T-helper 22 cell (primary cell): ENCODE results near the gene ALDH3B1.

Source experiments
- DNase-seq: peaks from one replicate; pipeline ENCODE4 v3.0.0-alpha.2; 2020; ENCODE audit warnings: low read depth

The ALDH3B1 gene

DNA sequence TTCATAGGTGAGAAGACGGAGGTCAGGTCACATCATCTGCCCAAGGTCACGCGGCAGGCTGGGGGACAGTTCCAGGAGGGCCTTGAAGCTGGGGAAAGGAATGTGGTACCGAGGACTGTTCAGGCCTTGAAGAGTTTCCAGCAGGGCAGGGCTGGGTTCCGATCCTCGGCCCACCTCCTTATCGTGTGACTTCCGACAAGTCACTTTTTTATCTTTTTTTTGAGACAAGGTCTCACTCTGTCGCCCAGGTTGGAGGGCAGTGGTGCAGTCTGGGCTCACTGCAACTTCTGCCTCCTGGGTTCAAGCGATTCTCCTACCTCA lies 21.0 kb downstream of the ALDH3B1 start:
- no peak for DNase-seq

DNA sequence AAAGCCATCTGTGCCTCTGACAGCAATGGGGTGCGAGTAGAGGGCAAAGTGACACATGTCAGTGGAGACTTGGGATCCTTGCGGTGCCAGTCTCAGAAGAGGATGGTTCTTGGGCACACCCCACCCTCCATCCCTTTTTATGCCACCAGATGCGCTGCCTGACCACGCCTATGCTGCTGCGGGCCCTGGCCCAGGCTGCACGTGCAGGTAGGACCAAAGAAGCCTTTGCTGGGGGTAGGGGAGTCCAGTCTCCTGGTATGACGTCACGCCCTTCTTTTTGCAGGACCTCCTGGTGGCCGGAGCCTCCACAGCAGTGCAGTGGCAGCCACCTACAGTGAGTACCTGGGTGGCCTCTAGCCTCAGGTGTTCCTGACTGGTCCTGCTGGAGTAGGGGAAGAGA lies 21.9 kb downstream of the ALDH3B1 start:
- DNase-seq: no peak

DNA sequence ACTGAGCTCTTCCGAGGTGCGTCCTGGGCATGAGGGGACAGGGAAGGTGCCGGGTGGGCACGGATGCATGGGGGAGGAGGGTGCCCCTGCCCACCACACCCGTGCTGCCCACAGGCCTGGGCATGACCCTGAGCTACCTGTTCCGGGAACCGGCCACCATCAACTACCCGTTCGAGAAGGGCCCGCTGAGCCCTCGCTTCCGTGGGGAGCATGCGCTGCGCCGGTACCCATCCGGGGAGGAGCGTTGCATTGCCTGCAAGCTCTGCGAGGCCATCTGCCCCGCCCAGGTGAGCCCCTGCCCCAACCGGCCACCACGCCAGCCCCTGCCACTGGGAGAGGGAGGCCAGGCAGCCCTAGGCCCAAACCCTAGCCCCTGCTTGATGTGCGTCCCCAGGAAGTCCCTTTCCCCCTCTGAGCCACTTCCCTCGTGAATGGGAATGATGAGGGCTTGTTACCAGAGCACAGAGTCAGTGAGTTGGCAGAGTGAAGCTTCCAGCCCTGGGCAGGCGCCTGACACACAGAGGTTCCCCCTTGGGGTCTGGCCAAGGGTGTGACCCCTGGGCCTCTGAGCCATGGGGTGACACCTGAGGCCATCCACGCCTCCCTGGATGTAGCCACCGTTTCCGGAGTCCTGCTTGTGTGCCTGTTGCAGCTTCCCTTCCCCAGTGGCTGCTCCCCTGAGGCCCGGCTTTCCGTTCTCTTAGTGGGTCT lies 23.0 kb downstream of the ALDH3B1 start:
- DNase-seq: no peak

DNA sequence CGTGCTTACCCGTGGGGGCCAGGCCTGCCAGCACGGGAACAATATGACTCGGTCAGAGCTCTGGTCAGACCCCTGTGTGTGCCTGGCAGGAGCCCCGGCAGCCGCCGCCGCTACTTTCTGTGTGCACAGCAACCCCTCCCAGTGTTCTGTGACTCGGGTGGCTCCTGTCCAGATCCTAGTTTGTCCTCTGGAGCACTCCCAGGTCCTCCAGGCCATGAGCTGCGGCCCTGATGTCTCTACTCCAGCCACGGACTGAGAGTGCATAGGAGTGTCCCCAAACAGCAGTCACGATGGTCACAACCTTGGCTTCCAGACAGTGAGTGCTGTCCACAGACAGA lies 23.6 kb downstream of the ALDH3B1 start:
- DNase-seq: no peak

DNA sequence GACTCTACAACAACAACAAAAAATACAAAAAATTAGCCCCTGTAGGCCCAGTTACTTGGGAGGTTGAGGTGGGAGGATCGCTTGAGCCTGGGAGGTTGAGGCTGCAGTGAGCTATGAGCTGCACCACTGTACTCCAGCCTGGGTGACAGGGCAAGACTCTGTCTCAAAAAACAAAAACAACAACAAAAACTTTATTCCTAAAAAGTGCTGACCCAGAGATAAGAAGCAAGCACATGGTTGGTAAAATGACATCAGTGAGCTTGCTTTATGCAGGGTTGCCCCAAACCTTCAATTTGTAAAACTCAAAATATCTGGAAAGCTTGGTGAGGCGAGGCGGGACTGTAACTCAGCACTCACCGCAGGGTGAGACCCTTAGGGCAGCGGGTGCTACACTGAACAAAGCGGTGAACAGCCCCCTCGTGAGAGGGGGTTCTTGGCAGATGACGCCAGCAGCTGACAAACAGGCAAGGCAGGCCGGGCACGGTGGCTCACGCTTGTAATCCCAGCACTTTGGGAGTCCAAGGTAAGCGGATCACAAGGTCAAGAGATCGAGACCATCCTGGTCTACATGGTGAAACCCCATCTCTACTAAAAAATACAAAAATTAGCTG lies 25.2 kb downstream of the ALDH3B1 start:
- no peak for DNase-seq

DNA sequence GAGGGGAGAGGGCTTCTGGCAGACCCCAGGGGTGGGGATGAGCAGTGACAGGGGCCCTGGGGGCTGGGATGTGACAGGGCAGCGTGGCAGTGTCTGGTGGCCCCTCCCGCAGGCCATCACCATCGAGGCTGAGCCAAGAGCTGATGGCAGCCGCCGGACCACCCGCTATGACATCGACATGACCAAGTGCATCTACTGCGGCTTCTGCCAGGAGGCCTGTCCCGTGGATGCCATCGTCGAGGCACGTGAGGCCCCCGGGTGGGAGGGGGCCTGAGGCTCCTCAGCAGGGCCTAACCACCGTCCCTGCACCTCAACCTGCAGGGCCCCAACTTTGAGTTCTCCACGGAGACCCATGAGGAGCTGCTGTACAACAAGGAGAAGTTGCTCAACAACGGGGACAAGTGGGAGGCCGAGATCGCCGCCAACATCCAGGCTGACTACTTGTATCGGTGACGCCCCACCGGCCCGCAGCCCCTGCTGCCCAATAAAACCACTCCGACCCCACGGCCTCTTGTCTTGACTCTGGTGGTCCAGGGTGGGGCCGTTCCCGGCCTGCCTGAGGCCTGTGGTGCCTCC lies 26.1 kb downstream of the ALDH3B1 start:
- DNase-seq: no peak

DNA sequence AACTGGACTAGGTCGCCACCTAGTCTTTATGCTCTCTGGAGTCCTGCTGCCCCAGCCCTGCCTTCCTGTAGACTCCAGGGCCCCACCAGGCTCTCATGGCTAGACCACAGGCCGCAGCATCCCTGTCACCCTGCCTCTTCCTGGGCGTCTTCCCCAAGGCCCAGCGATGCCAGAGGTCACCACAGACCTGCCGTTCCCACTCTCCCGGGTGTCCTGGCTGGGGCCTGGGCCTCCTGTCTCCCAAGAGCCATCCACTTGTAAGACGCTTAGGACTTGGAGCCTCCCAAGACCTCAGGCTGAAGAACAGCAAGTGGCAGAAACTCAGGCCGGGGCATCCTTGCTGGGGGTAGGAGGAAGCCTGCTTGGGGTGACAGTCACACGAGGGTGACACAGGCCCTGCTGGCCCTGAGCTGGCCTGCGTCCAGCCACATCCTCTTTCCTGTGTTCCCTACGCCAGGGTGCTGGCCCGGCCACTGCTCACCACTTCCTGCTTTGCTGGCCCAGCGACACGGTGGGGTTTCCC lies 26.7 kb downstream of the ALDH3B1 start:
- no peak for DNase-seq

DNA sequence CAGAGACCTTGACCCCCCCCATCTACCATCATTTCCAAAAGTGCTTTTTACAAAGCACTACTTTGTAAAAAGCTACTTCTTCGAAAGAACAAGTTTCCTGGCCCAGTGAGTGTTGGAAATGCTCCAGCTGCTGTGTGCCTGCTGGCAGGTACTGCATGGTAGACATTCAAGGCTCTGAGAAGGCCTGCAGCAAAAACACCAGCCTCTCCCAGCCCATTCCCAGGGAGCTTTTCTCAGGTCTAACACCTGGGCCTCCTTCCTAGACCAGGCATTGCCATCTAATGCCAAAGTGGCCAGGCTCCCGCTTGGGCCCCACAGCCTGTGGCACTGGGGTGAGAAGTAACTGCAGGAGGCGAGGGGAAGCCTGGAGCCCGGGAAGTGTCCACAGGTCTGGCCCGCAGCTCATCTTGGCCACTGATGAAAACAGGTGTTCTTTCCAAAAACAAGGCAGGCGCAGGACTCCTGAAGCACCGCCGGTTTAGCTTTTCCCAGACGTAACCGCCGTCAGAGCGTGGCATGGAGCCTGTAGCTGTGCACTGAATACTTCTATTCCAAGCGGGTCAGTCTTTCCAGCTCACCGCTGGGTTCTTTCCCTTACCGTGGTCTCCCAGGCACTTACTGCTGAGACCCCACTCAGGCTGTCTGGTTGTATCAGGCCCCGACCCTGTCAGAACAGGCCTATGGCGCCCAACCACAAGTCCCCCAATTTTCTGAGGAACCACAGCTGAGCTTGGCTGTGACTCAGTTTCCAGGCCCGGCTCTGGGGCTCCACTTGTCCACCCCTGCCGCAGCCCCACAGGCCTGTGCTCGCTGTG lies 27.5 kb downstream of the ALDH3B1 start:
- no peak for DNase-seq

DNA sequence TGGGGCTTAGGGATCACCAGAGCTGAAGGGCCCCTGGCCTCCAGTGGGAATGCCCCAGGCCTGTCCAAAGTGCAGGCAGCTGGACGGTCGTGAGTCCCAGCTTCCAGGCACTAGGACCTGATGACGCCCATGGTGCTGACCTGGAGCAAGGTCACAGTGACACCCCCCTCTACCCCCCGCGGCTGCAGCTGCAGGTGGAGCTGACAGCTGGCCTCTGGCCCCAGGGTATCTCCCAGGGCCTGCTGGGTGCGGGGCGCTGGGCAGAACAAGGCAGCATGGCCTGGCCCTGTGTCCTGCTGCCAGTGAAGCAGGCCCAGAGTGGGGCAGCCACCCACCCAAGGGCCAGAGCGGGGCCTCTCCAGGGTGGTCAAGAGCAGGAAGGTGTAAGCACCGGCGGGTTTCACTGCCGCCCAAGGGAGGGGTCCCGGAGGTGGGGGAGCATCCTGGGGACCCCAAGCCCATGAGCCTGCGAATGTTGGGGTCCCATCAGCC lies 28.1 kb downstream of the ALDH3B1 start:
- no peak for DNase-seq

DNA sequence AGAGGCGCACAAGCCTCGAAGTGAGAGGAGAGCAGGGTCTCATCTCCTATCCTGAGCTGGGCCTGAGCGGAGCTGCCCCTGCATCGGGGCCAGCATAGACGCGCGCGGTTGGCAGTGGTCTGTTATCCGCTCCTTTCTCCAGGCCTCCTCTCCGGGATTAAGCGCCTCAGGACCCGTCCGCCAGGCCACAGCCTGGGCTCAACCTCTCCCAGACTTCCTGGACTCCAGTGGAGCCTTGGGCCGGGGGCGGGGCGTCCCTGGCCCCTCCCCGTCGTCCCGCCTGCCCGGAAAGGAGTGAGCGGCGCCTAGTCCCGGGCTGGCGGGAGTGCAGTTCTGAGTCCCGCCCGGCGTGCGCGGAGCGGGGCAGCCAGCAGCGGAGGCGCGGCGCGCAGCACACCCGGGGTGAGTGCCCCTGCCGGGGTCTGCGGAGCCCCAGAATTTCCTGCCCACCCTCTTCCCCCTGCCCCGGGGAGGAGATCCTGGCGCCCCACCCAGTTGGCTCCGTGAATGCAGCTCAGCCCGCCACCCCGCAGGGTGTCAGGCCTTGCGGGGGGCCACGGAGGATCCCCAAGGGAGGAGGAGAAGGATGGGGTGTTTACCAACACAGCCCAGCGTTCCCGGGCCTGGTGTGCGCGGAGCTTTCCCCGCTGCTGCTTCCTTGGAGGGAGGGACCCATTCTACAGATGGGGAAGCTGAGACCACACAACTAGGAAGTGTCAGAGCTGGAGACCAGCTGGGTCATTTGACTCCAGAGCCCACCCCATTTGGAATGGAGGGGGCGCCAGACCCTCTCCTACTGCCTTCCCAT lies 28.8 kb downstream of the ALDH3B1 start, which contains the start of gene TCIRG1:
TSS of gene TCIRG1 (plus strand) at position 308 of the 808 bp plus-strand sequence. CDS start 2,247 bp downstream, outside the sequence.
- peak; percentile 35 for DNase-seq

DNA sequence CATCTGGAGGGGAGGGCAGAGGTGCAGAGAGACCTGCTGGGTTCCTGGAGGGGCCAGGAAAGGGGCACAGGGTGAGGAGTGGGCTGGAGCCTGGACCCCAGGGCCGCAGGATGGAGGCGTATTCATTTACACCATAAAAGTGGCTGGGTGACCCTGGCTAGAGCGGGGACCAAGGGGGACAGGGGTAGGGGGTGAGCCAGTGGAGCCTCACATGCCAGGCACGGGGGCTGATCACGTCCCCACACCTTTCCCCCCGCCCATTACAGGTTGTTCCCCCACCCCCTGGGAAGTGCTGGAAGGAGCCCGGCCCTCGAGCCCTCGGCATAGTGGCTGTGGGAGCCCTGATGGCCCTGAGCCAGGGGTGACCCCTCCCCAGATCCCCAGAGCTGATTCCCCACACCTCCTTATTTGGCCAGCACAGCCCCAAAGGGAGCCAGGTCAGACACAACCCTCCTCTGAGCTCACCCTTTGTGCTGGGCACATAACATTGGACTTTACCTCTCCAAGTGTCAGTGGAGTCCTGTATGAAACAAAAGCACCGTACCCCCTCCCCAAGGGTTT lies 29.5 kb downstream of the ALDH3B1 start:
- DNase-seq: no peak

DNA sequence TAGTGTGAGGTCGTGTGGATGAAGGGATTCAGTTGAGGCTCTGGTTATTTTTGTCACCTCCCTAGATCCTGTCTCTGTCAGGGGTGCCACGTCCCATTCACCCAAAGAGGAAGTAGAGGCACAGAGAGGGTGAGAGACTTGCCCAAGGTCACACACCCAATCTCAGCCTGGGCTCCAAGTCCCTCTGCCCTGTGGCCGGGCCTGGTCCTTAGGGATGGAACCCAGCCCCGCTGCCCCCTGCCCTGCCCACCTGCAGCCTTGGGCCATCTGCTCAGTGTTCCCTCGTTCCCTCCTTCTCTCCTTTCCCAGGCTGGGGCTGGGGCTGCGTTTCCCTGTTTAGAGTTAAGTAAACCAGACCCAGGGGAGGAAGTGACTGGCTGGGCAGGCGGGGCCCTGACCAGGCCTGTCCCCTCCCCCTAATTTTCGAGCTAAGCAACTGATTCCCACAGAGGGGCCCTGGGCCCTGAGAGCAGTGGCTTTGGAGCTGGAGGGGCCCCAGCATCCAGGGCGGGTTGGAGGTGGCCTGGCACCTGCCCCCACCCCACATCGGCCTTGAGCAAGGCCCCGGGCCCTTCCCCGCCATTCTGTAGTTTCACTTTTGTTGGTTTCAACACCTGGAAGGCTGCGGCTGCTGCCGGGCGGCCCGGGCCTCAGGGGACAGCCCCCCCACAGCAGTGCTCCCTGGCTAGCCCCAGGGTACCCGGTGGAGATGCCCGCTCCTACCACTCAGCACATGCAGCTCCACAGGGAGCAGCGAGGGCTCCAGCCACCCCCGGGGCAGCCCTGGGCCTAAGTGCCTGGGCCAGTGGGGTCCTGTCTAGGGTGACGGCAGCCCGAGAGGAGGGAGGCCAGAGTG lies 30.2 kb downstream of the ALDH3B1 start:
- DNase-seq: no peak

DNA sequence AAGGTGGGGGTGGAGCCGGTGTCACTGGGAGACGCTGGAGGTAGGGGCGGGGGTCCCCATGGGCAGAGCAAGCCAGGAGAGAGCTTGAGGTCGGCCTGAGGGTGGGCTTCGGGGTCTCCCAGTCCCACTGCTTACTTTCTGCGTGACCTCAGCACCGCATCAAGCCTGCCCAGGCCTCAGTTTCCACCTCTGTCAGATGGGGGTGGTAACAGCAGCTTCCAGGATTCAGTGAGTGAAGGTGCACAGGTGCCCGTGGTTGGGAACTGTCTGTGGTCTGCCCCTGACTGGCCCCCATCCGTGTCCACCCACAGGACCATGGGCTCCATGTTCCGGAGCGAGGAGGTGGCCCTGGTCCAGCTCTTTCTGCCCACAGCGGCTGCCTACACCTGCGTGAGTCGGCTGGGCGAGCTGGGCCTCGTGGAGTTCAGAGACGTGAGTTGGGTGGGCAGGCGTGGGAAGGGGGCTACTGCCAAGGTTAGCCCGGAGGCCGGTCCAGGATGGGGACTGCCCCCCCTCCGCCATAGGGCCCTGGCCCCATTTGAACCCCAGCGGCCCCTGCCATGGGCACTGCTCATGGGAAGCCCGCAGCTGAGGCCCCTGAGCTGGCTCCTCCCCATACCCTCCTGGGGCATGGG lies 30.9 kb downstream of the ALDH3B1 start:
- DNase-seq: no peak

DNA sequence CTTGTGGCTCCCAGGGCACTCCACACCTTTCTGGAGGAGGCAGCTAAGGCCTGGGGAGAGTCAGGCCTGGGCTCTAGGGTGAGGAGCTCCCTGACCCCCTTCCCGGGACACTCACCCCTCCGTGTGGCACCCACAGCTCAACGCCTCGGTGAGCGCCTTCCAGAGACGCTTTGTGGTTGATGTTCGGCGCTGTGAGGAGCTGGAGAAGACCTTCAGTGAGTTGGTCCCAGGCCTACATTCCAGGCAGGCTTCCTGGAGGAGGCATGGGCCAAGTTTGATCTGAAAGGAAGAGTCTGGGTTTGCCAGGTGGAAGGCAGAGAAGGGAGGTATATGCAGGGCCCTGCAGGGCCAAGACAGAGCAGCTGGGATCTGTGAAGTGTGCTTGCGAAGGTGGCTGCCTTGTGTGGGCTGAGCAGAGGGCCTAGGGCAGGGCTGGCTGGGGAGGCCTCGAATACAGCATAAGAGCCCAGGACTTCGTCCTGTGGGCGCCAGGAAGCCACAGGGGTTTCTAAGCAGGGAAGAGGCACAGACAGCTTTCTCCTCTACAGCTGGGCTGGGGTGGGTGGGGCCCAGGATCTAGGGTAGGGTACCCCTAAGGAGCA lies 31.6 kb downstream of the ALDH3B1 start:
- DNase-seq: no peak

DNA sequence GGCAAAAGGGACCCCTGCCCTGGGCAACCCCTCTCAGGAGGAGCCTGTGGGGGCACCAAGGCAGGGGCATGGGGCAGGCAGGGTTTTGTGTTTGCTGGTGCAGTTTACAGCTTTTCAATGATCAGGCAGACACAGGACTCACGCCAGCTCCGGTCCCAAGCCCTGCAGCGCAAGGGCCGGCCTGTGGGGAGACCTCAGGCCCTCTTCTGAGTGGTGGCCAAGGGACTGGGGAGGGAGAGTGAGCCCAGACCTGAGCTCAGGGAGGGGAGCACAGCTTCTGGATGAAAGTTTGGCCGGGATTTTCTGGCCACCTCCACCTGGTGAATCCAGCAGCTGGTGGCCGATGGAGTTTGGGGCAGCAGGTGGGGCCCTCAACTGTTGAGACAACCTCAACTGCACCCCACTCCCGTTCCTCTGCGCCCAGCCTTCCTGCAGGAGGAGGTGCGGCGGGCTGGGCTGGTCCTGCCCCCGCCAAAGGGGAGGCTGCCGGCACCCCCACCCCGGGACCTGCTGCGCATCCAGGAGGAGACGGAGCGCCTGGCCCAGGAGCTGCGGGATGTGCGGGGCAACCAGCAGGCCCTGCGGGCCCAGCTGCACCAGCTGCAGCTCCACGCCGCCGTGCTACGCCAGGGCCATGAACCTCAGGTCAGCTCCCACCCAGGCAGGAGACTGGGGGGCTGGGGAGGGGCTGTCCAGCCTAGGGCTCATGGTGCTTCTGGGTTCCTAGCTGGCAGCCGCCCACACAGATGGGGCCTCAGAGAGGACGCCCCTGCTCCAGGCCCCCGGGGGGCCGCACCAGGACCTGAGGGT lies 32.3 kb downstream of the ALDH3B1 start:
- DNase-seq: no peak

DNA sequence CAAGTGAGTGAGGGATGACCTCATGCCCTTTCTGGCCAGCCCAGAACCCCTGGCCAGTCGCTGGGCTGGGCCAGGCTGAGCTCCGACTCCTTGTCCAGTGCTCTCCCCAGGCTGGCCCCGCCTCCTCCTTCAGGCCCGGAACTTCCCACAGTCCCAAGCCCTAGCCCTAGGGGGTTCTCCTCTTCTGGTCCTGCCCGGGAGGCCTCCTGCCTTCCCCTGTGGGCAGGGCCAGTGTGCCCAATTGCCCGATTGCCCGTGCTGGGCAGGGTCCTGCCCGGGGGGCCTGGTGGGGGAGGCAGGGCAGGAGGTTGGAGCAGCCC lies 32.9 kb downstream of the ALDH3B1 start:
- no peak for DNase-seq

DNA sequence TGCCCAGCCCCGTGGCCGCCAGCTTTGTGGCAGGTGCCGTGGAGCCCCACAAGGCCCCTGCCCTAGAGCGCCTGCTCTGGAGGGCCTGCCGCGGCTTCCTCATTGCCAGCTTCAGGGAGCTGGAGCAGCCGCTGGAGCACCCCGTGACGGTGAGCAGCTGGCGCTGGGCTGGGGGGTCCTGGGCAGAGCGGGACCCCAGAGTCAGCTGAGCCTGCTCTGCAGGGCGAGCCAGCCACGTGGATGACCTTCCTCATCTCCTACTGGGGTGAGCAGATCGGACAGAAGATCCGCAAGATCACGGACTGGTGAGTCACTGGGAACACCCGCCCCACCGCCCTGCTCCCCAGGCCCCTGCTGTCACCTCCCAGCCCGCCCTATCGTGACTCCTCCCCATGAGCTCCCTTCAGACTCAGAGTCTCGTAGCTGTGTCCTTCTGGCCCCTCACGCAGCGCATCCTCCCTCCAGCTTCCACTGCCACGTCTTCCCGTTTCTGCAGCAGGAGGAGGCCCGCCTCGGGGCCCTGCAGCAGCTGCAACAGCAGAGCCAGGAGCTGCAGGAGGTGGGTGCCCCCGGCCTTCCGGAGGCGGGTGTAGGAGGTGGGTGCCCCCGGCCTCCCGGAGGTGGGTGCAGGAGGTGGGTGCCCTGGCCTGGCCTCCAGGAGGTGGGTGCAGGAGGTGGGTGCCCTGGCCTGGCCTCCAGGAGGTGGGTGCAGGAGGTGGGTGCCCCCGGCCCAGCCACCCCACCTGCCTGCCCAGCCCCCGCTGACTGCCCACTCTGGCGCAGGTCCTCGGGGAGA lies 33.4 kb downstream of the ALDH3B1 start:
- DNase-seq: no peak
